Endothelial cell of umbilical vein (primary cell): ENCODE data around the gene PLXNA4. TPM values are rescaled to one million over a fixed set of nuclear protein-coding genes. Genes with fewer than 3 reads are reported as not detected.

ENCODE experiments used
- BruUV-seq: library from RNA; stranded (reverse); fragments of 400-500 nt; replicated peaks from 2 replicates; lab custom pipeline; 2021; lab: Mats Ljungman, UMichigan
- CTCF ChIA-PET: fragments of 300-600, 350-600 bp; sonication (Branson Sonifier 250); formaldehyde crosslinking; loops from one replicate; lab custom pipeline; 2021; ENCODE audit warnings: antibody characterized with exemption, inconsistent platforms; lab: Charles Lee
- POLR2A ChIA-PET: fragments of 300-600, 350-600 bp; sonication (Branson Sonifier 250); formaldehyde crosslinking; loops from one replicate; lab custom pipeline; 2021; ENCODE audit warnings: antibody characterized with exemption, inconsistent platforms; lab: Charles Lee
- DNase-seq: peaks from one replicate; pipeline ENCODE4 v3.0.0-alpha.2; 2011; ENCODE audit warnings: low read depth, low spot score
- FAIRE-seq: peaks from 2 replicates; lab custom pipeline; 2011; peaks lifted over from hg19 to GRCh38; lab: Jason Lieb, UNC
- H2AFZ ChIP-seq: 2 replicates; pipeline ENCODE4 v1.6.0; 2012; ENCODE audit warnings: low read depth, low read length, control low read depth, inconsistent platforms
- H3K27ac ChIP-seq: 2 replicates; pipeline ENCODE4 v1.5.1; 2011; ENCODE audit warnings: low read depth, mild to moderate bottlenecking, control low read depth, low read length, moderate library complexity; ENCODE audit not compliant: insufficient read depth
- H3K27me3 ChIP-seq, 2 experiments: 2 replicates each; pipeline versions ENCODE4 v1.6.0 to v1.6.1; 2011; ENCODE audit warnings: low read length in 2 of 2, mixed read lengths in 1 of 2; ENCODE audit not compliant: control insufficient read depth in 2 of 2, insufficient read depth in 2 of 2
- H3K36me3 ChIP-seq, 2 experiments: 2 replicates in 1 of 2; 3 replicates in 1 of 2; pipeline ENCODE4 v1.5.1; 2011; ENCODE audit warnings: low read length in 2 of 2, mild to moderate bottlenecking in 1 of 2, moderate library complexity in 1 of 2; ENCODE audit not compliant: control insufficient read depth in 2 of 2, insufficient read depth in 2 of 2; ENCODE audit errors: extremely low read depth in 1 of 2
- H3K4me1 ChIP-seq: 3 replicates; pipeline ENCODE4 v1.5.1; 2011; ENCODE audit warnings: mild to moderate bottlenecking, low read length; ENCODE audit not compliant: control insufficient read depth, insufficient read depth; ENCODE audit errors: extremely low read depth
- H3K4me2 ChIP-seq: 2 replicates; pipeline ENCODE4 v1.6.1; 2011; ENCODE audit warnings: low read length, control low read depth, mixed read lengths; ENCODE audit not compliant: insufficient read depth
- H3K4me3 ChIP-seq, 3 experiments: fragments of 200-600 bp in 1 of 3; sonication (generic), shearing (Covaris generic) in 1 of 3; replicated peaks in 1 of 3; 2 replicates each; pipeline ENCODE4 v1.5.1; 2011 to 2016; ENCODE audit warnings: control low read depth in 3 of 3, low read length in 3 of 3, mild to moderate bottlenecking in 2 of 3, inconsistent platforms in 1 of 3, low read depth in 1 of 3, moderate library complexity in 1 of 3; ENCODE audit not compliant: insufficient read depth in 1 of 3
- H3K79me2 ChIP-seq: 2 replicates; pipeline ENCODE4 v1.6.0; 2012; ENCODE audit warnings: low read length, inconsistent platforms; ENCODE audit not compliant: control insufficient read depth, insufficient read depth
- H3K9ac ChIP-seq: replicated peaks from 2 replicates; pipeline ENCODE3; 2011; ENCODE audit warnings: low read length, control low read depth; ENCODE audit not compliant: insufficient read depth; ENCODE audit errors: extremely low read depth
- H3K9me1 ChIP-seq: replicated peaks from 3 replicates; pipeline ENCODE4 v1.6.0; 2011; ENCODE audit warnings: mild to moderate bottlenecking, low read length; ENCODE audit not compliant: control insufficient read depth, insufficient read depth; ENCODE audit errors: extremely low read depth
- H3K9me3 ChIP-seq: replicated peaks from 2 replicates; pipeline ENCODE4 v1.5.1; 2012; ENCODE audit warnings: low read length, inconsistent platforms; ENCODE audit not compliant: control insufficient read depth, insufficient read depth
- H4K20me1 ChIP-seq: replicated peaks from 2 replicates; pipeline ENCODE3; 2011; ENCODE audit warnings: mild to moderate bottlenecking, low read length; ENCODE audit not compliant: control insufficient read depth, insufficient read depth; ENCODE audit errors: extremely low read depth
- EZH2 ChIP-seq: IDR thresholded peaks from 2 replicates; pipeline ENCODE4 v1.6.1; 2012; ENCODE audit warnings: borderline replicate concordance, low read depth, mild to moderate bottlenecking, moderate library complexity, low read length, inconsistent platforms; ENCODE audit not compliant: severe bottlenecking
- FOS ChIP-seq: IDR thresholded peaks from 2 replicates; pipeline ENCODE4 v1.6.1; 2011; ENCODE audit warnings: mild to moderate bottlenecking, low read length, moderate library complexity, borderline replicate concordance; ENCODE audit not compliant: insufficient read depth
- GATA2 ChIP-seq: IDR thresholded peaks from 2 replicates; pipeline ENCODE4 v1.7.0; 2011; ENCODE audit warnings: low read depth, mild to moderate bottlenecking, moderate library complexity, mixed read lengths, low read length; ENCODE audit not compliant: insufficient read length, insufficient read depth
- JUN ChIP-seq: IDR thresholded peaks from 2 replicates; pipeline ENCODE4 v1.6.1; 2011; ENCODE audit warnings: borderline replicate concordance, low read depth; ENCODE audit not compliant: insufficient read length, insufficient read depth
- MYC ChIP-seq: IDR thresholded peaks from one replicate; pipeline ENCODE4 v1.6.1; 2011; ENCODE audit warnings: mild to moderate bottlenecking, low read depth, low read length
- POLR2A ChIP-seq: IDR thresholded peaks from 2 replicates; pipeline ENCODE4 v1.6.1; 2012; ENCODE audit warnings: low read depth, mild to moderate bottlenecking, control low read depth, low read length
- POLR2AphosphoS5 ChIP-seq: IDR thresholded peaks from 2 replicates; pipeline ENCODE4 v1.6.1; 2012; ENCODE audit warnings: low read depth, mild to moderate bottlenecking, control low read depth, low read length, moderate library complexity; ENCODE audit not compliant: insufficient read depth
- dilution Hi-C: fragments of 300-500 bp; cut with MboI; formaldehyde crosslinking; loops from one replicate; pipeline ENCODE4 v1.15.0; 2019; ENCODE audit warnings: low sequenced_read_pairs; ENCODE audit not compliant: extremely low pct_ligation_motif_present
- intact Hi-C: fragments of 100-400 bp; cut with micrococcal nuclease; formaldehyde crosslinking; loops from one replicate; pipeline ENCODE4 v1.10.0; 2022
- polyA plus RNA-seq, 4 experiments: library from polyadenylated mRNA; depleted of rRNA in 3 of 4; stranded (reverse) in 3 of 4; unstranded in 1 of 4; fragments of >200 nt; gene quantifications; 2 replicates each; pipeline versions ENCODE4 v1.2.1 to v1.2.3, GENCODE V29; 2011 to 2012; ENCODE audit warnings: missing spikeins in 1 of 4
- total RNA-seq: library from RNA; stranded (reverse); gene quantifications from 2 replicates; pipeline ENCODE4 v1.2.3, GENCODE V29; 2021
- TF ChIP-seq, protein P1 (sequence below), 2 donors: IDR thresholded peaks; 1 replicate in 1 of 2; 2 replicates in 1 of 2; pipeline ENCODE4 v1.5.1; 2011; ENCODE audit warnings: low read length in 2 of 2, mild to moderate bottlenecking in 2 of 2, moderate library complexity in 2 of 2, control low read depth in 1 of 2, inconsistent platforms in 1 of 2, low read depth in 1 of 2; ENCODE audit not compliant: insufficient read depth in 1 of 2; ENCODE audit errors: extremely low read depth in 1 of 2
- TF ChIP-seq, protein P2 (sequence below): IDR thresholded peaks from 2 replicates; pipeline ENCODE4 v1.6.1; 2011; ENCODE audit not compliant: insufficient read depth, insufficient read length

The PLXNA4 gene
- total and polyA plus RNA-seq, 2 donors (not counting 3 experiments of a cell fraction or from before 2014, with no cell fraction given): 12.1 to 20.4 TPM

DNA sequence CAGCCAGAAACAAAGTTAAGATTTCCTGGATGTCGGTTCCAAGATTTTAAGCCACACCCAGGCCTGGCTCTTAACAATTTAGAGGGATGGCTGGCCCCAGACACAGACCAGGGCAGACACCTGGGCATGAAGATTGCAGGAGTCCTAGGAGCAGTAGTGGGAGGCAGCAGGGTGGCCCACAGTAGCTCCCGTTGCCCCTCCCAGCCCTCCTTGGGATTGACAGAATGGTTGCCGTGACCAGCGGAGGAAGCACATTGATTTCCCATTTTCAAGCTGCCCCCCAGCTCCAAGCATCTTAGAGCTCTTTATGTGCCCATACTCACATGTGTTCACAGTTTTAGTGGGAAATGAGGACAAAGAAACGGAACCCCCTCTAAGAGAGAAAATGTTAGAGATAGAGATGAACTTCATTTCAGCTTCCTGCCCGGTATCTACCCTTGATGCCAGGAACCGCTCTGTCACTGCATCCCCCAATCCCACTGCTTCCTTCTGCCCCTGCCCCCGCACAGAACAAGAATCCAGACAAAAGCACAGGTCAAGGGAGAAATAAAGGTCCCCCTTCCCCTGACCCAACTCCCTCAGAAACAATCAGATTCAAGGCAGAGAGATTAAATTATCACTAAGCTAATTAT, 101.1 kb downstream of the PLXNA4 start:
- Histone ChIP-seq H3K4me1 (peaks cover 20% of the 10 kb centered on the region), H3K27me3 (no peaks in the 10 kb centered on the region), H3K9me1 (no peaks in the 10 kb centered on the region), H3K79me2 (no peaks in the 10 kb centered on the region), H3K9ac (no peak overlapping the region), H3K36me3 (no peaks in the 10 kb centered on the region), H3K9me3 (no peaks in the 10 kb centered on the region), H4K20me1 (no peaks in the 10 kb centered on the region), H3K4me3 (no peak overlapping the region), H2AFZ (peak overlapping the region; percentile 73), H3K27ac (no peak overlapping the region), H3K4me2 (no peak overlapping the region)
- TF ChIP-seq, protein P1, sequence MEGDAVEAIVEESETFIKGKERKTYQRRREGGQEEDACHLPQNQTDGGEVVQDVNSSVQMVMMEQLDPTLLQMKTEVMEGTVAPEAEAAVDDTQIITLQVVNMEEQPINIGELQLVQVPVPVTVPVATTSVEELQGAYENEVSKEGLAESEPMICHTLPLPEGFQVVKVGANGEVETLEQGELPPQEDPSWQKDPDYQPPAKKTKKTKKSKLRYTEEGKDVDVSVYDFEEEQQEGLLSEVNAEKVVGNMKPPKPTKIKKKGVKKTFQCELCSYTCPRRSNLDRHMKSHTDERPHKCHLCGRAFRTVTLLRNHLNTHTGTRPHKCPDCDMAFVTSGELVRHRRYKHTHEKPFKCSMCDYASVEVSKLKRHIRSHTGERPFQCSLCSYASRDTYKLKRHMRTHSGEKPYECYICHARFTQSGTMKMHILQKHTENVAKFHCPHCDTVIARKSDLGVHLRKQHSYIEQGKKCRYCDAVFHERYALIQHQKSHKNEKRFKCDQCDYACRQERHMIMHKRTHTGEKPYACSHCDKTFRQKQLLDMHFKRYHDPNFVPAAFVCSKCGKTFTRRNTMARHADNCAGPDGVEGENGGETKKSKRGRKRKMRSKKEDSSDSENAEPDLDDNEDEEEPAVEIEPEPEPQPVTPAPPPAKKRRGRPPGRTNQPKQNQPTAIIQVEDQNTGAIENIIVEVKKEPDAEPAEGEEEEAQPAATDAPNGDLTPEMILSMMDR (IDR thresholded peaks at IDR 0.05; ENCODE audit: extremely low read depth in 1 of 2, insufficient read depth in 1 of 2, low read depth in 1 of 2, low read length in 2 of 2): no peak
- no peak for TF ChIP-seq POLR2AphosphoS5
- TF ChIP-seq, protein P2, sequence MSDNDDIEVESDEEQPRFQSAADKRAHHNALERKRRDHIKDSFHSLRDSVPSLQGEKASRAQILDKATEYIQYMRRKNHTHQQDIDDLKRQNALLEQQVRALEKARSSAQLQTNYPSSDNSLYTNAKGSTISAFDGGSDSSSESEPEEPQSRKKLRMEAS: no peak
- no peak for TF ChIP-seq MYC
- no peak for TF ChIP-seq JUN
- TF ChIP-seq FOS: no peak
- TF ChIP-seq POLR2A: no peak
- TF ChIP-seq GATA2: no peak
- no peak for TF ChIP-seq EZH2
- POLR2A ChIA-PET: no interaction called here
- CTCF ChIA-PET: interaction anchor here (0.6 to 3.7 kb wide), 4 partner anchors 11 to 156 kb away, joined by 3 to 22 read pairs (median 6); no protein-coding TSS in a partner anchor
- dilution Hi-C loops (no loop called here), intact Hi-C loops (no loop called here)
- no peak for FAIRE-seq
- DNase-seq: no peak
- no TSS peak for BruUV-seq
